ENCODE results near the gene FKBP5.
"Not testable (repeated sequence)": the region's sequence is repeated elsewhere in the genome, so short reads cannot be mapped to it uniquely, and the experiment has no call there.

Gene FKBP5

GRCh38 chr6:35724059-35724458, 35.3 kb upstream of the FKBP5 start:
- no peak for DNase-seq (ENCODE audit: extremely low read depth in 1 of 2, low read depth in 1 of 2)

- DNase-seq (ENCODE audit: extremely low read depth in 1 of 2, low read depth in 1 of 2), result no peak
These were observed 34.9 kb upstream of the FKBP5 start for GRCh38 chr6:35723587-35723986.

- no peak for DNase-seq (ENCODE audit: extremely low read depth in 1 of 2, low read depth in 1 of 2)
These were observed 33.5 kb upstream of the FKBP5 start for GRCh38 chr6:35722121-35722761.

- DNase-seq (ENCODE audit: extremely low read depth in 1 of 2, low read depth in 1 of 2), result no peak
These were observed 31.4 kb upstream of the FKBP5 start for GRCh38 chr6:35719830-35720733.

DNA sequence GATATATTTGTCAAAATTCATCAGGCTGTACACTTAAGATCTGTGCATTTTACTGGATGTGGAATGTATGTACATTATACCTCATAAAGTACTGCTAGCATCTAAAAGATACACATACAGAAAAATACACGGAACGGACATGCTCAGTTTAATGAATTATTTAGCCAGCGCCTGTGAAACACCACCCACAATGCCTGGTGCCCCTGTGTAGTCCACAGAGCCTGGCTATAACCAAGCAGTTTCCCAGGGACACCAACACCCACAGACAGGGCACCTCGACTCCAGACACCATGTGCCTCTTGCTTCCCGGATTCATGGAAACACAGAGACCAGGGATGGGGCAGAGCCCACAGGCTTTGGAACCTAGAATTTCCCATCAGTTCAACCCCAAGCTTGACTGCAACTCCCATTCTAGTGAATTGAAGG, 30.7 kb upstream of the FKBP5 start:
- no peak for DNase-seq (ENCODE audit: extremely low read depth in 1 of 2, low read depth in 1 of 2)

DNA sequence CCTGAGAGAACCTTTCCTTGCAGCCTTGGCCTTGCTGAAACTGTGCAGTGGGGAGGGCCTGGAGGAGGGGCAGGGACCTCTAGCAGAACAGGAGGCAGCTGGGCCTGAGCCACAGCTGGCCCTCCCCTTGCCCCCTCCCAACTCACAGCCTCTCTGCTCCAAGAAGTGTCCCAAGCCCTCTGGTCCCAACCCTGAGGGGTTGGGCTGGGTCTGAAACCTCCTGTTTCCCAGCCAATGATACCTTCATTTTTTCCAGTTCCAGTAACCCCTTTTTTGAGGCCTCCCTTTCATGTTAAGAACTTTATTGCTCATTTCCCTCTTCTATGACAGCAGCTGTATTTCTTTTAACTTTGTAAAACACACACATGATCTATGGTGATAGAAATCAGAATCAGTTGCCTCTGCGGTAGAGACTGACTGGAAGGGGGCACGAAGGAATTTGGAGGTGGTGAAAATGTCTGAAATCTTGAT, 30.2 kb upstream of the FKBP5 start:
- DNase-seq (ENCODE audit: extremely low read depth in 1 of 2, low read depth in 1 of 2), result no peak

DNA sequence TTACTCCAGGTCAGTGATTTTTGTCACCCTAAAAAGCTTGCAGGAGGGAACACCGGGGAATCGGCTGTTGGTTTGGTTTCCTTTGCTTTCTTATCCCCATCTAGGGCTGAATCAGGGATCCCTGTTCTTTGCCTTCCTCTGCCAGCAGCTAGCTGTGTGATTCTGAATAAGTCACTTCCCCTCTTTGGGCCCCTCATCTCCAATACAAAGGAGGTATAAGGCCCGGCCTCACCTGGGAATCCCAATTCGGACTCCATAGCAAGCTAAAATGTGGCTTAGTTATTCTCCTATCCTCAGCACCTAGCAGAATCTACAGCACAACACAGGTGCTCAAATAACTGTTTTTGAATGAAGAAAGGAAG, 29.6 kb upstream of the FKBP5 start:
- DNase-seq (ENCODE audit: extremely low read depth in 1 of 2, low read depth in 1 of 2), result no peak

GRCh38 chr6:35717449-35718374, 29.0 kb upstream of the FKBP5 start:
- DNase-seq (ENCODE audit: extremely low read depth in 1 of 2, low read depth in 1 of 2), result no peak

DNA sequence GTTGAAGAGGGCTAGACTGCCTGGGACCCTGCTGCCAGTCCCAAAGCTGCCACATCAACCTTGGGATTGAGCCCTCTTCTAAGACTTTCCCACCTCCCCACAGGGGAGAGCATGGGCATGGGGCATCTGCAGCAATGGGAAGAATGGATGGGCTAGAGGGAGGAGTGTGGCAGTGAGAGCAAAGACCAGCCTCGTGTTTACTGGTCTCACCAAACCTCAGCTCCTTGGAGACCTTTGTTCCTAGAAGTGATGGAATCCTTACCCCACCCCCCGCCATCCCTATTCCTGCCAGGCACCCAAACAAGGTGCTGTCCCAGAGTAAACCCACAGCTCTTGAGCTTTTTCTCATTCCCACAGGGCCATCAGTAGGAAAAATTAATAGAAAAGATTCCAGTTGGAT, 28.1 kb upstream of the FKBP5 start:
- DNase-seq (ENCODE audit: extremely low read depth in 1 of 2, low read depth in 1 of 2), result no peak

GRCh38 chr6:35713006-35713767, 24.5 kb upstream of the FKBP5 start:
- no peak for DNase-seq (ENCODE audit: extremely low read depth in 1 of 2, low read depth in 1 of 2)

- DNase-seq (ENCODE audit: extremely low read depth in 1 of 2, low read depth in 1 of 2), result no peak
These were observed 23.0 kb upstream of the FKBP5 start for GRCh38 chr6:35711731-35712130.

DNA sequence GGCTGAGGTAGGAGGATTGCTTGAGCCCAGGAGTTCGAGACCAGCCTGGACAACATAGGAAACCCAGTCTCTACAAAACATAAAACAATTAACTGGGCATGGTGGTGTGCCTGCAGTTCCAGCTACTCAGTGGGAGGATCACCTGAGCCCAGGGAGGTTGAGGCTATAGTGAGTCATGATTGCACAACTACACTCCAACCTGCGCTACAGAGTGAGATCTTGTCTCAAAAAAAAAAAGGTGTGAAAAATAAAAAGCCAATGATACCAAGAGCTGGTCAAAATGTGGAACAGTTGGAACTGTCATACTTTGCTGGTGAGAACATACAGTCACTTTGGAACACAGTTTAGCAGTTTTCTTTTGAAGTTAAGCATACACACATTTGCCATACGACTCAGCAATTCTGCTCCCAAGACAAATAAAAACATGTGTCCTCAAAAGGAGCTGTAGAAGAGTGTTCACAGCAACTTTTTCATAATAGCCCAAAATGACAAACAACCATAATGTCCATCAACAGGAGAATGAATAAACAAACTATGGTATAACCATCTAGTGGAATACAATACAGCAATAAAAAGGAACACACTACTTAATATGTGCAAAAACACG, 21.6 kb upstream of the FKBP5 start:
- DNase-seq (ENCODE audit: extremely low read depth in 1 of 2, low read depth in 1 of 2), result peak in 1 of 2 donors; percentile 60

GRCh38 chr6:35708585-35708984, 19.9 kb upstream of the FKBP5 start:
- no peak for DNase-seq (ENCODE audit: extremely low read depth in 1 of 2, low read depth in 1 of 2)

GRCh38 chr6:35707714-35708407, 19.1 kb upstream of the FKBP5 start:
- no peak for DNase-seq (ENCODE audit: extremely low read depth in 1 of 2, low read depth in 1 of 2)

DNA sequence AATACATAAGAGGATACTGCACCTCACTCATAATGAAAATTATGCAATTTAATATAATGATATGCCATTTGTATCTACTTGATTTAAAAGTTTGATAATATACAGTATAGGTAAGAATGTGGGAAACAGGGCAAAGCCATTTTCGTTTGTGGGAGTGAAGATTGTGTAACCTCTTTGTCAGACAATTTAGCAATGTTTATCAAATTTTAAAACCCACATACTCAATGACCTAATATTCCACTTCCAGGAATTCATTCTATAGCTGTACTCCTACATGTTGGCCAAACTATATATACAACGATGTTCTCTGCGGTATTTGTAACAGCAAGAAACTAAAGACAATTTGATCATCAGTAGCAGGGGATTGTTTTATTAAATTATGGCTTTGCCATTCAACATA, 17.8 kb upstream of the FKBP5 start:
- DNase-seq (ENCODE audit: extremely low read depth in 1 of 2, low read depth in 1 of 2), result no peak

DNA sequence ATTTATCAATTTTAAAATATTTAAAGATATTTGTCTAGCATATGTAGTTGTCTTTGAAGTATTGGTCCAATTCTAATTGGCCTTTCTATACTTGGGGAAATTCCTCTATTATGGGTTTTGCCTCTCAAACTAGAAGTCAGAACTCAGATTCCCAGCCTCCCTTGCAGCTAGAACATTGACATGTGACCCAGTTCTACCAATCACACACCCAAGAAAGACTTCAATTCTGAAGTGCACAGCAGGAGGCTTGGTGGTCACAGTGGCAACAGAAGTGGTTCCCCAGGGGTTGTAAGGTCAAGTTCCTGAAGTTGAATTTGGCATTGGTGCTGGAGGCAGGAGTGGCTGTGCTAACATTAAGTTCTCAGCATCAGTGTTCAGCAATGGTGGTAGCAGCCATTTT, 14.8 kb upstream of the FKBP5 start:
- no peak for DNase-seq (ENCODE audit: extremely low read depth in 1 of 2, low read depth in 1 of 2)

GRCh38 chr6:35698858-35699257, 10.1 kb upstream of the FKBP5 start:
- DNase-seq (ENCODE audit: extremely low read depth in 1 of 2, low read depth in 1 of 2), result no peak

GRCh38 chr6:35698430-35698829, 9.7 kb upstream of the FKBP5 start:
- DNase-seq (ENCODE audit: extremely low read depth in 1 of 2, low read depth in 1 of 2), result not testable (repeated sequence)

DNA sequence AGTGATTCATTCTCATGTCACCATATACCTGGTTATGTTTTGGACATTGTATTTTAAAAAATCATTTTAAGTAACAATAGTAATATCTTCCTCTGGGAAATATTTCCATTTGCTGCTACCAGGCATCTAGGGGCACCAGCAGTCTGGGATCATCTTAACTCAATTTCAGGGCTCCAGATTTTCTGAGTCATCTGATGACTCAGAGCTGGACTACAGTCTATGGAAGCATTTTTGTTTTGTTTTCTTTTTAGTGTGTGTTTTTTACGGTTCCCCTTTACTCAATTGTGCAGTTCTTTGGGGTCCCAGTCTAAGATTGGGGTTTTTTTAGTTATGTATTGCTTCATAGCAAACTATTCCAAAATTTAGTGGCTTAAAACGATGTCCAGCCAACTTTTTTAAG, 5.7 kb upstream of the FKBP5 start:
- DNase-seq (ENCODE audit: extremely low read depth in 1 of 2, low read depth in 1 of 2), result no peak

All from stimulated activated CD8-positive, alpha-beta memory T cell treated with anti-CD3 and anti-CD28 coated beads, Interleukin-7, amount 100 ng/mL, for 48 hours (primary cell).